Liver (tissue), 3 donors: Measurements from ENCODE around the gene MAP3K5.

Experiments
- TAF1 ChIP-seq: conservative IDR thresholded peaks from 2 replicates; pipeline ENCODE4 v1.6.1; 2016; ENCODE audit warnings: antibody characterized with exemption, mild to moderate bottlenecking
- TF ChIP-seq, protein P1 (sequence below): fragments of 150-350 bp; IDR thresholded peaks from 2 replicates; pipeline ENCODE4 v1.5.1; 2017; ENCODE audit warnings: improper control_type of control experiment, low read depth, low read length; ENCODE audit not compliant: missing input control
- donor health status: healthy.
- donor health status: healthy.

DNA sequence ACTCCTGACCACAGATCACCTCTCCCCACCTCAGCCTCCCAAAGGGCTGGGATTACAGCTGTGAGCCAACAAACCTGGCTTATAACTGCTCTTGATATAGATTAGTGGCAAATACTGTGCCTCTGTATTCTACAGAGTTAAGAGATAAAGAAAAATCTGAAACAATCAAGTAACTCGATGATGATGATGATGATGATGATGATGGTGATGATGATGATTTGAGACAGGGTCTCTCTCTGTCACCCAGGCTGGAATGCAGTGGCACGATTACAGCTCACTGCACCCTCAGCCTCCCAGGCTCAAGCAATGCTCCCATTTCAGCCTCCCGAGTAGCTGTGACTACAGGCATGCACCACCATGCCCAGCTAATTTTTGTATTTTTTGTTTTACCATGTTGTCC, 175.8 kb downstream of the MAP3K5 start:
- TF ChIP-seq, protein P1, sequence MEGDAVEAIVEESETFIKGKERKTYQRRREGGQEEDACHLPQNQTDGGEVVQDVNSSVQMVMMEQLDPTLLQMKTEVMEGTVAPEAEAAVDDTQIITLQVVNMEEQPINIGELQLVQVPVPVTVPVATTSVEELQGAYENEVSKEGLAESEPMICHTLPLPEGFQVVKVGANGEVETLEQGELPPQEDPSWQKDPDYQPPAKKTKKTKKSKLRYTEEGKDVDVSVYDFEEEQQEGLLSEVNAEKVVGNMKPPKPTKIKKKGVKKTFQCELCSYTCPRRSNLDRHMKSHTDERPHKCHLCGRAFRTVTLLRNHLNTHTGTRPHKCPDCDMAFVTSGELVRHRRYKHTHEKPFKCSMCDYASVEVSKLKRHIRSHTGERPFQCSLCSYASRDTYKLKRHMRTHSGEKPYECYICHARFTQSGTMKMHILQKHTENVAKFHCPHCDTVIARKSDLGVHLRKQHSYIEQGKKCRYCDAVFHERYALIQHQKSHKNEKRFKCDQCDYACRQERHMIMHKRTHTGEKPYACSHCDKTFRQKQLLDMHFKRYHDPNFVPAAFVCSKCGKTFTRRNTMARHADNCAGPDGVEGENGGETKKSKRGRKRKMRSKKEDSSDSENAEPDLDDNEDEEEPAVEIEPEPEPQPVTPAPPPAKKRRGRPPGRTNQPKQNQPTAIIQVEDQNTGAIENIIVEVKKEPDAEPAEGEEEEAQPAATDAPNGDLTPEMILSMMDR = no peak
- no peak for TF ChIP-seq TAF1
